Caco-2 (cell line): ENCODE results near the gene LDLRAD2. TPM values are rescaled to one million over a fixed set of nuclear protein-coding genes. Genes with fewer than 3 reads are reported as not detected.

Source experiments
- BruUV-seq: library from RNA; stranded (reverse); fragments of 400-500 nt; replicated peaks from 2 replicates; lab custom pipeline; 2021; lab: Mats Ljungman, UMichigan
- CTCF ChIA-PET: fragments of 300-600 bp; sonication (Branson Sonifier 250); formaldehyde crosslinking; loops from one replicate; lab custom pipeline; 2022; ENCODE audit warnings: antibody characterized with exemption; lab: Charles Lee
- POLR2A ChIA-PET: fragments of 300-600 bp; sonication (Branson Sonifier 250); formaldehyde crosslinking; loops from one replicate; lab custom pipeline; 2022; ENCODE audit warnings: antibody characterized with exemption; lab: Charles Lee
- DNase-seq, 2 experiments: peaks; one replicate each; pipeline versions ENCODE4 v3.0.0 to v3.0.0-alpha.2; 2020 to 2022
- H3K27me3 ChIP-seq: replicated peaks from 2 replicates; pipeline ENCODE4 v1.6.0; 2011; ENCODE audit warnings: low read length; ENCODE audit not compliant: control insufficient read depth, insufficient read depth
- H3K36me3 ChIP-seq: 2 replicates; pipeline ENCODE4 v1.5.1; 2011; ENCODE audit warnings: low read length; ENCODE audit not compliant: control insufficient read depth, insufficient read depth
- H3K4me1 ChIP-seq: fragments of 250-450 bp; sonication (Bioruptor Pico); 2 replicates; pipeline ENCODE4 v1.5.1; 2020; ENCODE audit warnings: mild to moderate bottlenecking
- H3K4me3 ChIP-seq: 2 replicates; pipeline ENCODE4 v1.5.1; 2011; ENCODE audit warnings: low read depth, mild to moderate bottlenecking, control low read depth, low read length
- H3K9me3 ChIP-seq: fragments of 250-450 bp; sonication (Bioruptor Pico); 2 replicates; pipeline ENCODE4 v1.5.1; 2020; ENCODE audit warnings: mild to moderate bottlenecking, moderate library complexity
- H3K27ac Mint-ChIP-seq: one replicate; pipeline ENCODE4 v1.8.0; 2022; ENCODE audit warnings: mixed read lengths; ENCODE audit not compliant: unreplicated experiment
- H3K27me3 Mint-ChIP-seq: one replicate; pipeline ENCODE4 v1.8.0; 2022; ENCODE audit warnings: mixed read lengths; ENCODE audit not compliant: insufficient read depth, unreplicated experiment
- H3K36me3 Mint-ChIP-seq: one replicate; pipeline ENCODE4 v1.8.0; 2022; ENCODE audit warnings: mild to moderate bottlenecking, mixed read lengths; ENCODE audit not compliant: insufficient read depth, unreplicated experiment
- H3K4me1 Mint-ChIP-seq: one replicate; pipeline ENCODE4 v1.8.0; 2022; ENCODE audit warnings: low read depth, mixed read lengths; ENCODE audit not compliant: unreplicated experiment
- H3K4me3 Mint-ChIP-seq: one replicate; pipeline ENCODE4 v1.8.0; 2022; ENCODE audit warnings: mild to moderate bottlenecking, moderate library complexity, mixed read lengths; ENCODE audit not compliant: unreplicated experiment
- H3K9me3 Mint-ChIP-seq: one replicate; pipeline ENCODE4 v1.8.0; 2022; ENCODE audit warnings: mixed read lengths; ENCODE audit not compliant: unreplicated experiment
- CTCF ChIP-seq, 2 experiments: fragments of 200-600 bp in 1 of 2; IDR thresholded peaks; 1 replicate in 1 of 2; 2 replicates in 1 of 2; pipeline versions ENCODE4 v1.5.1 to v1.8.0; 2011 to 2022; ENCODE audit warnings: antibody characterized with exemption in 1 of 2, control low read depth in 1 of 2, inconsistent platforms in 1 of 2, low read depth in 1 of 2, low read length in 1 of 2, mild to moderate bottlenecking in 1 of 2, moderate library complexity in 1 of 2; ENCODE audit not compliant: insufficient read depth in 1 of 2, severe bottlenecking in 1 of 2, unreplicated experiment in 1 of 2
- intact Hi-C: fragments of 100-400 bp; cut with micrococcal nuclease; formaldehyde crosslinking; loops from one replicate; pipeline ENCODE4 v1.10.0; 2022; ENCODE audit not compliant: unreplicated experiment
- total RNA-seq: library from RNA; stranded (reverse); gene quantifications from 2 replicates; pipeline ENCODE4 v1.2.3, GENCODE V29; 2022

The LDLRAD2 gene
- total RNA-seq, 1 experiment from 2014 or later, result not detected

DNA sequence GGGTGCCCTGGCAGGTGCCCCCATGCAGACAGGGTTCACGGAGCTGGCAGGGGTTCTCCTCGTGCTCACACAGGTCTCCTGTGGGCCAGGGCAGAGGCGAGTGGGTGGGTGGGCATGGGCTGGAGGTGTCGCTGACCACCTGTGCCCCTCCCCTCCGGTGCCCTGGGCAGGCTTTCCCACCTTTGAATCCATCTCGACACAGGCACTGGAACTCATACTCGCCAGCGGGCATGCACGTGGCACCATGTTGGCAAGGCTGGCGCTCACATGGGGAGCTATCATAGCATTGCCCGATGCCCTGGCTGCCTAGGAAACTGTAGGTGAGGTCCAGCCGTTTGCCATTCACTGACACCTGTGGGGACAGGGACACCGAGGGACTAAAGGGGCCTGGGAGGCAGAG, 16.0 kb downstream of the LDLRAD2 start:
- H3K27me3 Mint-ChIP-seq, result no peaks in the 10 kb centered on the region
- no peaks in the 10 kb centered on the region for H3K9me3 Mint-ChIP-seq
- peaks cover 63% of the 10 kb centered on the region for H3K36me3 Mint-ChIP-seq
- no peak for TF ChIP-seq CTCF (IDR thresholded peaks at IDR 0.05; ENCODE audit: insufficient read depth in 1 of 2, low read depth in 1 of 2, low read length in 1 of 2, severe bottlenecking in 1 of 2, unreplicated experiment in 1 of 2)
- no peak overlapping the region for H3K27ac Mint-ChIP-seq
- Histone ChIP-seq H3K9me3 (no peaks in the 10 kb centered on the region), H3K4me3 (no peak overlapping the region), H3K4me1 (no peaks in the 10 kb centered on the region), H3K36me3 (peaks cover 2% of the 10 kb centered on the region; the same call in 1 of the 2 replicates), H3K27me3 (no peaks in the 10 kb centered on the region)
- POLR2A ChIA-PET, result no interaction called here
- CTCF ChIA-PET, result no interaction called here
- H3K4me1 Mint-ChIP-seq, result no peaks in the 10 kb centered on the region
- intact Hi-C loops, result no loop called here
- no peak for DNase-seq
- BruUV-seq, result no TSS peak
- H3K4me3 Mint-ChIP-seq, result no peak overlapping the region

- ChIA-PET POLR2A (no interaction called here), CTCF (no interaction called here)
- no peak for DNase-seq
- Mint-ChIP-seq H3K27ac (no peak overlapping the region), H3K27me3 (no peaks in the 10 kb centered on the region), H3K4me3 (no peak overlapping the region), H3K9me3 (no peaks in the 10 kb centered on the region), H3K36me3 (peaks cover 62% of the 10 kb centered on the region), H3K4me1 (no peaks in the 10 kb centered on the region)
- Histone ChIP-seq H3K9me3 (no peaks in the 10 kb centered on the region), H3K36me3 (peaks cover 2% of the 10 kb centered on the region; the same call in 1 of the 2 replicates), H3K27me3 (no peaks in the 10 kb centered on the region), H3K4me3 (no peak overlapping the region), H3K4me1 (no peaks in the 10 kb centered on the region)
- intact Hi-C loops, result no loop called here
- BruUV-seq, result no TSS peak
- TF ChIP-seq CTCF (IDR thresholded peaks at IDR 0.05; ENCODE audit: insufficient read depth in 1 of 2, low read depth in 1 of 2, low read length in 1 of 2, severe bottlenecking in 1 of 2, unreplicated experiment in 1 of 2), result no peak
These were observed 16.6 kb downstream of the LDLRAD2 start for GRCh38 chr1:21828506-21829210.

GRCh38 chr1:21829294-21829693, 17.2 kb downstream of the LDLRAD2 start:
- H3K9me3 ChIP-seq, result no peaks in the 10 kb centered on the region
- no TSS peak for BruUV-seq
- Mint-ChIP-seq H3K9me3 (no peaks in the 10 kb centered on the region), H3K36me3 (peaks cover 65% of the 10 kb centered on the region), H3K4me3 (no peak overlapping the region), H3K4me1 (no peaks in the 10 kb centered on the region), H3K27ac (no peak overlapping the region), H3K27me3 (no peaks in the 10 kb centered on the region)
- ChIA-PET POLR2A (no interaction called here), CTCF (no interaction called here)
- intact Hi-C loops, result no loop called here
- H3K4me1 ChIP-seq, result no peaks in the 10 kb centered on the region
- no peaks in the 10 kb centered on the region for H3K27me3 ChIP-seq
- DNase-seq, result no peak
- no peak for TF ChIP-seq CTCF (IDR thresholded peaks at IDR 0.05; ENCODE audit: insufficient read depth in 1 of 2, low read depth in 1 of 2, low read length in 1 of 2, severe bottlenecking in 1 of 2, unreplicated experiment in 1 of 2)
- H3K4me3 ChIP-seq, result no peak overlapping the region
- H3K36me3 ChIP-seq, result peaks cover 2% of the 10 kb centered on the region; the same call in 1 of the 2 replicates
